GM19372 (cell line): ENCODE results near the gene BMP8A.
"Not testable (repeated sequence)": the region's sequence is repeated elsewhere in the genome, so short reads cannot be mapped to it uniquely, and the experiment has no call there.

Source experiments
- ATAC-seq: cut with Tn5 transposase; IDR thresholded peaks from one replicate; pipeline ENCODE4 v1.9.1; 2021; ENCODE audit warnings: mild to moderate bottlenecking, low read depth, moderate library complexity; ENCODE audit not compliant: unreplicated experiment

The BMP8A gene

GRCh38 chr1:39525366-39526165 is 34.1 kb downstream of the BMP8A start:
- ATAC-seq: peak; percentile 90

GRCh38 chr1:39526466-39527189 is 35.2 kb downstream of the BMP8A start:
- no peak for ATAC-seq

- not testable (repeated sequence) for ATAC-seq
Observed at GRCh38 chr1:39527190-39527579, 35.7 kb downstream of the BMP8A start.

DNA sequence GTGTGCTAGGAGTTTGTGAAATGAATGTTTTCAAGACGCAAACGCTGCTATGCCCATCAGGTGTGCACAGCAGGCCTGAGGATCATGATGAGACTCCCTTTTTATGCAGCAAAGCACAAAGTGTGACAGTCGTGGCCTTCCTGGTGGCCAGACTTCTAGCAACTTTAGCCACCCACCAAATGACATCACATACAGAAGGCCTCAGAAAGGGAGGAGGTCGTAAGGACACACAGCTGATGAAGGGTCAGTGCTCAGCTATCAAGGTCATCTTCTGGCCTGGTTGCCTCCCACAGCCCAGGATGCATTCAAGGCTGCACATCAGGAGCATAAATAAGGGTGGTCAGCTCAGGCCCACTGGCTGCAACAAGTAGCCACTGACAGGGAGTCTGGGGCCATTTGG is 36.6 kb downstream of the BMP8A start:
- ATAC-seq: no peak

GRCh38 chr1:39529901-39530535 is 38.6 kb downstream of the BMP8A start:
- no peak for ATAC-seq

- ATAC-seq: no peak
Observed at GRCh38 chr1:39531526-39531925, 40.1 kb downstream of the BMP8A start.

GRCh38 chr1:39533442-39533841 is 42.0 kb downstream of the BMP8A start:
- no peak for ATAC-seq

- ATAC-seq: no peak
Observed at GRCh38 chr1:39538531-39539251, 47.3 kb downstream of the BMP8A start.

DNA sequence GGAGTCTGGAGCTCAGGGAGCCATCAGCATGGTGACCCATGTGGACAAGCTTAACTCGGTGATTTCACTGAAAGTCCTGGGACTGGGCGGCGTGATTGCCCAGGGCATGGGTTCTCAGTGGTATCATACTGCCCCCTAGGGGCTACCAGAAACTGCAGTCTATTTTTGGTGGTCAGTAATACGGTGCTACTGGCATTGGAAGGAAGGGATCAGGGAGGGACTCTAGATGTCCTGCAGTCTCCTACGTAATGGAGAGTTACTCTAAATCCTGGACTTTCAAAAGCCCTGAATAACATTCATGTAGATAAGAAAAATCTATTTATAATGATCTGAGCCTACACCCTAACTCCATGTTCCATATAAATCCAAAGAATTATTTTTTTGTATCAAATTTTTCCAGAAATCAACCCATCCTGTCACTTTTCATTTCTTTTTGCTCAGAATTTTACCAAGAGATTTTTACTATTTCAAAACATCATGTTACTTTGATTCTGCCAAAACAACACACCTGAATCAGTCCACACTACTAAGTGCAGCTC is 47.9 kb downstream of the BMP8A start:
- ATAC-seq: no peak

- no peak for ATAC-seq
Observed at GRCh38 chr1:39540504-39541031, 49.1 kb downstream of the BMP8A start.

- ATAC-seq: no peak
Observed at GRCh38 chr1:39542924-39543323, 51.5 kb downstream of the BMP8A start.

GRCh38 chr1:39544327-39544726 is 52.9 kb downstream of the BMP8A start:
- no peak for ATAC-seq

GRCh38 chr1:39545531-39545930 is 54.1 kb downstream of the BMP8A start:
- ATAC-seq: no peak

GRCh38 chr1:39554277-39554676 is 62.8 kb downstream of the BMP8A start:
- no peak for ATAC-seq

- no peak for ATAC-seq
Observed at GRCh38 chr1:39561279-39561678, 69.8 kb downstream of the BMP8A start.

DNA sequence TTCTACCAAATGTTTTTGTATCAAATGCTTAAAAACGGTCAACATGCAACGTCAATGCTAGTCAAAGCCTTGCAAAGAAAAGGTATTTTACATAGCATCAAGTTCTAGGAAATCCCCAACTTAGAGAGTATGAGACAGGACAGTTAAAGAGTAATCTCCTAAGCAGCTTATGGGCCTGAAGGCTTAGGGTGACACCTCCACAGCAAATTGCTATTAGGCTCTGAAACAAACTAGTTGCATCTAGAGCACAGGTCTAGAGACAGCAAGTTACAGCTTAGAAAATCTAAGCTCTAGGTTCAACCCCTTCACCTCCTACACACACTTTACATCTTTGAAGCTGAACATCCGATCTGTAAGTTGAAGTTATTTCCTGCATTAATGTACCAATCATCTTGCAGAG is 71.5 kb downstream of the BMP8A start:
- ATAC-seq: no peak

DNA sequence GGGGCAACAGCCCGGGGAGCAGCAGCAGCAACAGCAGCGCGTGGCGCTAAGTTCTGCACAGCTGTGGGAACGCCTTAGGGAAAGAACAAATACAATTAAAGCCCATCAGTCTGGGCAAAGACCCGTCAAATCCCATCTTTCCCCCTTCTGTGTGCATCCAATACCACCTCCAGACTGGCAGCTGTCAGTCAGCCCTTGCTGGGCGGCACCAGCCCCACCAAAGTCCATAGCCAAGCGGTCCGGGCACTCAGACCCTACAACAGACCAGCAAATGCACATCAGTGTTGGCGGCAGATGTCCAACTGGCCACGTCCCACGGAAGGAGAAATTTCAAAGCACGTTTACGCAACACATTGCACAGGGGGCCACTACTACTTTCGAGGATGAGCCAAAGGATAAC is 72.2 kb downstream of the BMP8A start:
- ATAC-seq: no peak

DNA sequence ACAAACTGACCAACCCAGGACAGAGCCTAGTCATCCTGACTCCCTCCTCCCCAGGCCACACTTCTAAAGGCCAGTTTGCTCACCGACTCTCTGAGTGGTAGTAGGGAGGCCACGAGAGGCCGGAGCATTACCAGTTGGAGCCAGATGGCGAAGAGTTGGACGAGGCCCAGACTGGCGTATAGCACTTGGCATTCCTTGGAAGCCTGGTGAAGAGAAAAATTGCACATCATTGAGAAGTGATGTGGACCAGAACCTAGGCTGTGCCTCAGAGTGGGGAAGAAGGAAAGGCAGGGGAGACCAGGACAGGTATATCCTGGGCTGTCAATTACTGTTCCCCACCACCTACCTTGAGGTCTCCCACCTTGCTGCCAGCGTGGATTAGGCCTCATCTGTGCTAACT is 72.9 kb downstream of the BMP8A start:
- ATAC-seq: no peak

DNA sequence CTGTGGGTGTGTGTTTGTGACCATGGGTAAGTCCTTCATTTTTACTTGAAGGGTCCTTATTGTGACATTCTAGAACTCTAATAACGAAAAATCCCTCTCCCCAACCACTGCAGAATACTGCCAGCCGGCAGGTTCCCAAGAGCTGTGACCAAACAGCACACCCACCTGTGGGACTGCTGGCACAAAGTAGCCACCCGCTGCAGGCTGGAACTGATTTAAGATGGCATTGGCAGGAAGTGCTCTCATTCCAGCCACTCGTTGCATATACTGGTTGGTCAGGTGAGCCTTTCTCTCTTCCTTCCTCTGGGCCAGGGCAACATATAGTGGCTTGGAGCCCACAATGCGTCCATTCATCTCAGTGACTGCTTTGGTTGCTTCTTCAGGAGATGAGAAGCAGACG is 73.5 kb downstream of the BMP8A start:
- no peak for ATAC-seq

- no peak for ATAC-seq
Observed at GRCh38 chr1:39566441-39567137, 75.2 kb downstream of the BMP8A start.
